Liver (tissue), 9 donors: Measurements from ENCODE around the gene HUS1. TPM values are rescaled to one million over a fixed set of nuclear protein-coding genes. Genes with fewer than 3 reads are reported as not detected.

Experiments
- DNase-seq: peaks from one replicate; pipeline ENCODE4 v3.0.0-alpha.2; 2017; ENCODE audit warnings: low spot score
- H3K27ac ChIP-seq, 2 donors: one replicate each; pipeline ENCODE4 v1.7.0; 2013; ENCODE audit warnings: inconsistent platforms in 2 of 2, low read length in 2 of 2, control low read depth in 1 of 2, low read depth in 1 of 2, mild to moderate bottlenecking in 1 of 2
- H3K27me3 ChIP-seq, 4 donors: one replicate each; pipeline versions ENCODE4 v1.6.1 to v1.7.0; 2013; ENCODE audit warnings: low read length in 3 of 4, inconsistent platforms in 1 of 4, mild to moderate bottlenecking in 1 of 4, moderate library complexity in 1 of 4; ENCODE audit not compliant: control insufficient read depth in 4 of 4, insufficient read depth in 4 of 4
- H3K36me3 ChIP-seq, 4 donors: one replicate each; pipeline versions ENCODE4 v1.6.1 to v1.7.0; 2013; ENCODE audit warnings: low read length in 3 of 4, mild to moderate bottlenecking in 3 of 4, low read depth in 1 of 4, moderate library complexity in 1 of 4; ENCODE audit not compliant: control insufficient read depth in 4 of 4, insufficient read depth in 3 of 4
- H3K4me1 ChIP-seq, 4 donors: one replicate each; pipeline versions ENCODE4 v1.6.1 to v1.7.0; 2013; ENCODE audit warnings: low read length in 3 of 4, mild to moderate bottlenecking in 3 of 4, moderate library complexity in 1 of 4; ENCODE audit not compliant: control insufficient read depth in 4 of 4, insufficient read depth in 4 of 4
- H3K4me3 ChIP-seq, 3 donors: one replicate each; pipeline versions ENCODE4 v1.6.1 to v1.7.0; 2013; ENCODE audit warnings: low read length in 3 of 3, control low read depth in 1 of 3, low read depth in 1 of 3, mild to moderate bottlenecking in 1 of 3
- H3K9ac ChIP-seq, 2 donors: one replicate each; pipeline ENCODE4 v1.7.0; 2013; ENCODE audit warnings: low read length in 2 of 2, mild to moderate bottlenecking in 2 of 2, moderate library complexity in 2 of 2, control low read depth in 1 of 2, low read depth in 1 of 2
- H3K9me3 ChIP-seq, 4 donors: one replicate each; pipeline versions ENCODE4 v1.6.1 to v1.7.0; 2013; ENCODE audit warnings: low read length in 3 of 4; ENCODE audit not compliant: control insufficient read depth in 4 of 4
- EGR1 ChIP-seq, 2 donors: IDR thresholded peaks; 2 replicates each; pipeline ENCODE4 v1.6.1; 2016 to 2018; ENCODE audit warnings: antibody characterized with exemption in 2 of 2, low read depth in 2 of 2
- FOXA1 ChIP-seq: IDR thresholded peaks from 2 replicates; pipeline ENCODE4 v1.6.1; 2016; ENCODE audit warnings: antibody characterized with exemption
- GABPA ChIP-seq, 2 donors: IDR thresholded peaks in 1 of 2; conservative IDR thresholded peaks in 1 of 2; 2 replicates each; pipeline ENCODE4 v1.6.1; 2016; ENCODE audit warnings: antibody characterized with exemption in 2 of 2, mild to moderate bottlenecking in 1 of 2, moderate library complexity in 1 of 2
- HNF4G ChIP-seq: IDR thresholded peaks from 2 replicates; pipeline ENCODE4 v1.6.1; 2016; ENCODE audit warnings: antibody characterized with exemption
- JUND ChIP-seq, 2 donors: IDR thresholded peaks; 2 replicates each; pipeline ENCODE4 v1.6.1; 2016; ENCODE audit warnings: antibody characterized with exemption in 2 of 2
- MAX ChIP-seq: IDR thresholded peaks from 2 replicates; pipeline ENCODE4 v1.6.1; 2016; ENCODE audit warnings: antibody characterized with exemption
- NR2F2 ChIP-seq: IDR thresholded peaks from 2 replicates; pipeline ENCODE4 v1.6.1; 2016; ENCODE audit warnings: antibody characterized with exemption
- RAD21 ChIP-seq, 2 donors: IDR thresholded peaks; 2 replicates each; pipeline ENCODE4 v1.6.1; 2016; ENCODE audit warnings: antibody characterized with exemption in 2 of 2, mild to moderate bottlenecking in 2 of 2
- REST ChIP-seq: IDR thresholded peaks from 2 replicates; pipeline ENCODE4 v1.6.1; 2016; ENCODE audit warnings: antibody characterized with exemption, mild to moderate bottlenecking
- RXRA ChIP-seq, 2 donors: IDR thresholded peaks; 2 replicates each; pipeline ENCODE4 v1.6.1; 2017 to 2018; ENCODE audit warnings: antibody characterized with exemption in 2 of 2, mild to moderate bottlenecking in 1 of 2
- SP1 ChIP-seq: IDR thresholded peaks from 2 replicates; pipeline ENCODE4 v1.6.1; 2018; ENCODE audit warnings: antibody characterized with exemption, mild to moderate bottlenecking
- TAF1 ChIP-seq: conservative IDR thresholded peaks from 2 replicates; pipeline ENCODE4 v1.6.1; 2016; ENCODE audit warnings: antibody characterized with exemption, mild to moderate bottlenecking
- YY1 ChIP-seq: IDR thresholded peaks from 2 replicates; pipeline ENCODE4 v1.6.1; 2016; ENCODE audit warnings: antibody characterized with exemption, mild to moderate bottlenecking
- WGBS: extraction: QIAGEN DNeasy Blood & Tissue Kit; methylation state at CpG from one replicate; pipeline ENCODE4 v1.1.7; 2013; 5-methylcytosine and 5-hydroxymethylcytosine counted together
- polyA plus RNA-seq, 2 donors: library from polyadenylated mRNA; stranded (reverse) in 1 of 2; unstranded in 1 of 2; fragments of 200-250 nt in 1 of 2; fragments of >200 nt in 1 of 2; fragmentation: Nextera tagmentation in 1 of 2; extraction: Ambion mirVana in 1 of 2; gene quantifications; one replicate each; pipeline versions ENCODE4 v1.2.1 to v1.2.3, GENCODE V29; 2013 to 2015
- total RNA-seq, 2 donors: library from RNA; depleted of rRNA; stranded (reverse); fragments of >200 nt; gene quantifications; one replicate each; pipeline ENCODE4 v1.2.3, GENCODE V29; 2014
- TF ChIP-seq, protein P1 (sequence below): IDR thresholded peaks from 2 replicates; pipeline ENCODE4 v1.6.1; 2016; ENCODE audit warnings: antibody characterized with exemption
- TF ChIP-seq, protein P2 (sequence below): IDR thresholded peaks from 2 replicates; pipeline ENCODE4 v1.6.1; 2016; ENCODE audit warnings: antibody characterized with exemption
- TF ChIP-seq, protein P3 (sequence below): fragments of 150-350 bp; IDR thresholded peaks from 2 replicates; pipeline ENCODE4 v1.5.1; 2017; ENCODE audit warnings: improper control_type of control experiment, low read depth, low read length; ENCODE audit not compliant: missing input control
- donor health status: healthy.
- donor health status: healthy.
- donor health status: healthy.
- donor health status: healthy.
- donor health status: healthy.

The HUS1 gene
- total and polyA plus RNA-seq, 4 donors, result 9.2 to 39.0 (median 18.4) TPM

- Histone ChIP-seq H3K4me3 (no peak overlapping the region), H3K9ac (no peak overlapping the region), H3K9me3 (no peaks in the 10 kb centered on the region), H3K27me3 (no peaks in the 10 kb centered on the region), H3K27ac (no peak overlapping the region), H3K36me3 (no peaks in the 10 kb centered on the region), H3K4me1 (no peaks in the 10 kb centered on the region)
- TF ChIP-seq RXRA (IDR thresholded peaks at IDR 0.05) (no peak), SP1 (no peak), FOXA1 (no peak), TAF1 (no peak)
- TF ChIP-seq, protein P1, sequence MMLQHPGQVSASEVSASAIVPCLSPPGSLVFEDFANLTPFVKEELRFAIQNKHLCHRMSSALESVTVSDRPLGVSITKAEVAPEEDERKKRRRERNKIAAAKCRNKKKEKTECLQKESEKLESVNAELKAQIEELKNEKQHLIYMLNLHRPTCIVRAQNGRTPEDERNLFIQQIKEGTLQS, result no peak
- WGBS, result 95% methylated on average over 12 of the region's 12 CpGs
- no peak for DNase-seq
These were observed 20.0 kb upstream of the HUS1 start for GRCh38 chr7:47999413-47999812.

DNA sequence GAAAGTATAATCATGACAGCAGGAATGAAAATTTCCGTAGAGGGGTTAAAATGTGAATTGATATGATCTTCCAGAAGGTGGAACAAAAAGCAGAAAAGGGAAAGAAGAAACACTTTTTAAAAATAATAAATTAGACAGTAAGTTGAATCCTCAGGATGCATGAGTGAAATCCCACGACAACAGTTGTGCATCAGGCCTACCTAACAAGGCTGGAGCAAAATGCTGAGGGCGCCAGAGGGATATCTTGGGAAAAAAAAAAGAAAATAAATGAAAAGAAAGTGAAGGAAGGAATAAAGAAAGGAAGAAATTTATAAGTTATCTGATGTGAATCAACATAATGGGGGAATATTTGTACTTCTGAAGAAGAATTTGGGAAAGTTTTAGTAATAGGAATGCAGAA, 13.0 kb upstream of the HUS1 start:
- WGBS, result 74% methylated on average over 3 of the region's 3 CpGs
- Histone ChIP-seq H3K9ac (peak overlapping the region in 1 of 2 donors; percentile 20), H3K4me1 (peaks cover 0 to 5% (median 0%) of the 10 kb centered on the region in 4 donors), H3K27me3 (no peaks in the 10 kb centered on the region), H3K4me3 (no peak overlapping the region), H3K36me3 (no peaks in the 10 kb centered on the region), H3K9me3 (no peaks in the 10 kb centered on the region), H3K27ac (peak overlapping the region in 1 of 2 donors; percentile 32)
- DNase-seq, result no peak
- no peak for TF ChIP-seq TAF1
- TF ChIP-seq FOXA1, result no peak
- no peak for TF ChIP-seq JUND (IDR thresholded peaks at IDR 0.05)
- no peak for TF ChIP-seq GABPA (IDR thresholded peaks at IDR 0.05 in 1 of 2, conservative IDR thresholded peaks at IDR 0.05 in 1 of 2)
- no peak for TF ChIP-seq RXRA (IDR thresholded peaks at IDR 0.05)
- TF ChIP-seq NR2F2, result no peak
- TF ChIP-seq RAD21 (IDR thresholded peaks at IDR 0.05), result no peak
- TF ChIP-seq, protein P1, result no peak
- TF ChIP-seq, protein P2, sequence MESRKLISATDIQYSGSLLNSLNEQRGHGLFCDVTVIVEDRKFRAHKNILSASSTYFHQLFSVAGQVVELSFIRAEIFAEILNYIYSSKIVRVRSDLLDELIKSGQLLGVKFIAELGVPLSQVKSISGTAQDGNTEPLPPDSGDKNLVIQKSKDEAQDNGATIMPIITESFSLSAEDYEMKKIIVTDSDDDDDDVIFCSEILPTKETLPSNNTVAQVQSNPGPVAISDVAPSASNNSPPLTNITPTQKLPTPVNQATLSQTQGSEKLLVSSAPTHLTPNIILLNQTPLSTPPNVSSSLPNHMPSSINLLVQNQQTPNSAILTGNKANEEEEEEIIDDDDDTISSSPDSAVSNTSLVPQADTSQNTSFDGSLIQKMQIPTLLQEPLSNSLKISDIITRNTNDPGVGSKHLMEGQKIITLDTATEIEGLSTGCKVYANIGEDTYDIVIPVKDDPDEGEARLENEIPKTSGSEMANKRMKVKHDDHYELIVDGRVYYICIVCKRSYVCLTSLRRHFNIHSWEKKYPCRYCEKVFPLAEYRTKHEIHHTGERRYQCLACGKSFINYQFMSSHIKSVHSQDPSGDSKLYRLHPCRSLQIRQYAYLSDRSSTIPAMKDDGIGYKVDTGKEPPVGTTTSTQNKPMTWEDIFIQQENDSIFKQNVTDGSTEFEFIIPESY, result no peak
- TF ChIP-seq YY1, result no peak
- no peak for TF ChIP-seq REST
- TF ChIP-seq SP1, result no peak
- no peak for TF ChIP-seq HNF4G
- no peak for TF ChIP-seq EGR1 (IDR thresholded peaks at IDR 0.05; ENCODE audit: low read depth in 2 of 2)
- no peak for TF ChIP-seq MAX
- TF ChIP-seq, protein P3, sequence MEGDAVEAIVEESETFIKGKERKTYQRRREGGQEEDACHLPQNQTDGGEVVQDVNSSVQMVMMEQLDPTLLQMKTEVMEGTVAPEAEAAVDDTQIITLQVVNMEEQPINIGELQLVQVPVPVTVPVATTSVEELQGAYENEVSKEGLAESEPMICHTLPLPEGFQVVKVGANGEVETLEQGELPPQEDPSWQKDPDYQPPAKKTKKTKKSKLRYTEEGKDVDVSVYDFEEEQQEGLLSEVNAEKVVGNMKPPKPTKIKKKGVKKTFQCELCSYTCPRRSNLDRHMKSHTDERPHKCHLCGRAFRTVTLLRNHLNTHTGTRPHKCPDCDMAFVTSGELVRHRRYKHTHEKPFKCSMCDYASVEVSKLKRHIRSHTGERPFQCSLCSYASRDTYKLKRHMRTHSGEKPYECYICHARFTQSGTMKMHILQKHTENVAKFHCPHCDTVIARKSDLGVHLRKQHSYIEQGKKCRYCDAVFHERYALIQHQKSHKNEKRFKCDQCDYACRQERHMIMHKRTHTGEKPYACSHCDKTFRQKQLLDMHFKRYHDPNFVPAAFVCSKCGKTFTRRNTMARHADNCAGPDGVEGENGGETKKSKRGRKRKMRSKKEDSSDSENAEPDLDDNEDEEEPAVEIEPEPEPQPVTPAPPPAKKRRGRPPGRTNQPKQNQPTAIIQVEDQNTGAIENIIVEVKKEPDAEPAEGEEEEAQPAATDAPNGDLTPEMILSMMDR, result no peak
